ENCODE results near the gene SMIM10L2A.
"Not testable (repeated sequence)": the region's sequence is repeated elsewhere in the genome, so short reads cannot be mapped to it uniquely, and the experiment has no call there.

The SMIM10L2A gene

DNA sequence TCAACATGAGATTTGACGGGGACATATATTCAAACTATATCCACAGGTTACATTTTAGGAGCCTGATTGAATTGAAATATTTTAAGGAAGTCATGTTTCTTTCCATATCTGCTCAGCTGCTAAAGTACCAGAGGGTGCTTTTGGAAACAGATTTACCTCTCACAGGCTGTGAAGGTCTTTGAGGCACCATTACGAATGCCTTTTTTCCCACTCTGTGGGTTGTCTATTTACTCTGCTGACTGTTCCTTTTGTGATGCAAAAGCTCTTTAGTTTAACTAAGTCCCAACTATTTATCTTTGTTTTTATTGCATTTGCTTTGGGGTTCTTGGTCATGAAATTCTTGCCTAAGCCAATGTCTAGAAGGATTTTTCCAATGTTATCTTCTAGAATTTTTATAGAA lies 40.0 kb downstream of the SMIM10L2A start:
- not testable (repeated sequence) for DNase-seq

DNA sequence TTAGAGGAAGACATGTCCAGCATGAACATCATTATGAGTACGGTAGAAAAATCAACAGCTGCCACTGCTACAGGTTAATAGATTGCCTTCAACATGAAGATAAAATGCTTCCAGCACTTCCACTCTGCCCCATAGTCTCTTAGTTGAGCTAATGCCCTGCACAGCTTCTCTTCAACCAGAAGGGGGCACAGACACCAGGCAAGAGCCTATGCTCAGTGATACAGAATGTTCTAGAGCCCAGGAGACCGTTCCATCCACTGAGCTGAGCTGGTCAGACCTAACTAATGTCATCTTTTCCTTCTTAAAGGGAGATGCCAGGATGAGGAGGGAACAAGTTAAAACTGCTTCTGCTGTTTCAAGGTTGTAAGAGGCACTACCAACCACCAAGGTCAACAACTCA lies 42.2 kb downstream of the SMIM10L2A start:
- DNase-seq, result no peak

DNA sequence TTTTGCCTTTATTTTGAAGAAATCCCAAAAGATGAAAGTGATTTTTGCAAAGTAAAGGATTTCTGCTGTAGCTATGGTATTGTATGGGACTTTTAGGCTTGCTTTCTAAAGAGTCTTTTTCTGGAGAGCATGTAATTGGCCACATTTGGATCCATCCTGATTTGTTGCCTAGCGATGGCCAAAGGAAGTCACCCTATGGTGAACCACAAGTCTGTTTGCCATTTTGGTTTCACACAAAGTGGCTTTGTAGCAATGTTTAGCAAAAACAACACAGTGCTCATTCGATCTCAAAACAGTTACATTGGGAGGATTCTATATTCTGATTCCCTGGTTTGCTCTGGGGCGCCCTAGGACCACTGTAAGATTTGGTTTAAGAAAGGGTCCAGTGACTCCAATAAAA lies 54.6 kb downstream of the SMIM10L2A start:
- no peak for DNase-seq

DNA sequence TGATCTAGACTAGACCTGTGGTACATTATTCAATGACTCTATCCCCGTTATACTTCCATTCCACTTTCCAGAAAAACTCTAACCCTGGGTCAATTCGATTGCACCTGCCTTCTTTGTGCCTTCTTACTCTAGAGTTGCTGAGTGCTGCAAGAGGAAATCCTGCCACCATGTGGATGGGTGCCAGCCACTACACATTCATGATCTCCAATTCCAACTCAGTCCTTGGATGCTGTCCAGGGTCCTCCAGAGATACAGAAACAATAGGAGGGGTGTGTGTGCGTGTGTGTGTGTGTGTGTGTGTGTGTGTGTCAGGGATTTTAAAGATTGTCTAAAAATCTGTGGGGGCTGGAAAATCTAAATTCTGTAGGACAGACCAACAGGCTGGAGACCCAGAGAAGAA lies 55.8 kb downstream of the SMIM10L2A start:
- no peak for DNase-seq
